ENCODE measurements around the gene NPL.

- TF ChIP-seq CTCF (IDR thresholded peaks at IDR 0.05), result no peak
- no peak for TF ChIP-seq POLR2A (IDR thresholded peaks at IDR 0.05)
- TF ChIP-seq POLR2AphosphoS5 (IDR thresholded peaks at IDR 0.05; ENCODE audit: insufficient read depth in 1 of 2, low read depth in 1 of 2), result no peak
These were observed 62.3 kb downstream of the NPL start for GRCh38 chr1:182851825-182852224.

Data from vagina (tissue), 2 donors.